CD4-positive, alpha-beta T cell treated with Interleukin-4 for 4 hours (primary cell): Measurements from ENCODE around the gene BLOC1S6.
"Not testable (repeated sequence)": the region's sequence is repeated elsewhere in the genome, so short reads cannot be mapped to it uniquely, and the experiment has no call there.

Experiments used
- DNase-seq: peaks from one replicate; pipeline ENCODE4 v3.0.0-alpha.2; 2020

Gene BLOC1S6

DNA sequence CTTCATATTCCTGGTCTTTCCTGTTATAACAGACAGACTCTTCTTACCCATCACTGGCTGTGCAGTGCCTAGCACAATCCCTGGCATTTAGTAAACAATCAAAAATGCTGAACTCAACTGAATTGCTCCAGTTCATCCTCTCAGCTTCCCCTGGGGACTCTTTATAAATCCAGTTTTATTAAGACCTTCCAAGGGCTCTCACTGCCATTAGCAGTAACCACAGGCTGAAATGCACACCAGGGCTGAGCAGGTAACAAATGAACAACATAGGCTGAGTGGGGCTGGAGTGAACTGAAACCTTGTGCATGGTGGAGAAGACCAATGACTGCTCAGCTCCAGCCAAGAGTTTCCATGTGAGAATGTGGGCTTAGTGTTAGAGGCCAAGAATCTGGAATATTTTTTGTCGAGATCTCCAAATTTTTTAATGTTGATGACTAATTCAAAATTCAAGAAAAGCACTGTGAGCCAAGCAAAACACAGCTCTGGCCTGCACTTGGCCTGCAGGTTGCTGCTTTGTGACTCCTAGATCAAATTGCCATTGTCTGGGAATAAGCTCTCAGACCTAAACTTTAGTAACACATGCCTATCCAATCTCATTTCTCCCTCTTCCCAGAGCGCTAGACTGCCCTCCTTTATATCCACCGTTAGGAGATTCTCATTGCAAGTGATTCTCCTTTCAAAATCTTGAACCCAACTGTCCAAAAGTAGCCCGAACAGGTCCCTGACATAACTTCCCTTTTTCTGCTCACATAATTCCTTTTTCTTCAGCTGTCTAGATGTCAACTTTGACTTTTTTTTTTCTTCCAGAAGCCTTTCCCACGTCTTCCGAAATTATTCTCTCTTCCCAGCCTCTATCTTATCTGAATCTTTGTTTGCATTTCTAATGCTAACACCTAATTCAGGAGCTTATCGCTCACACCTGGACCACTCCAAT is 55.1 kb downstream of the BLOC1S6 start:
- no peak for DNase-seq

DNA sequence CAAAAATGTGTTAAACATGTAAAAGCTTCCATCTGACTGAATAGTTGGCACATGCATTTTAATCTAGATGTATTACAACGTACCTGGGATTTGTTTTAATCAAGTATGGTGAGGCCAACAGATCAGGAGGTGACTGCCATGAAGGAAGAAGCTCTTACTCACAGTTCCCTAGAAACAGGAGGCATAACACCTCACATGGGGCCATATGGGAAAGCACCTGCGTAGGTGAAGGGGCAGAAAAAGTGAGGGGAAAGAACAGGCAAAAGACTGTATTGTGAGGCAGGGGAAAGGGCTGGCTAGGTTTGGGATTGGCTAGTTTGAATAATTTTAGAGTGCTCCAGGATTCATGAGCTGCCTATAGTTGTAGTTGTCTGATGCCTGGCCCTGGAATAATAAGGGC is 57.3 kb downstream of the BLOC1S6 start:
- no peak for DNase-seq

DNA sequence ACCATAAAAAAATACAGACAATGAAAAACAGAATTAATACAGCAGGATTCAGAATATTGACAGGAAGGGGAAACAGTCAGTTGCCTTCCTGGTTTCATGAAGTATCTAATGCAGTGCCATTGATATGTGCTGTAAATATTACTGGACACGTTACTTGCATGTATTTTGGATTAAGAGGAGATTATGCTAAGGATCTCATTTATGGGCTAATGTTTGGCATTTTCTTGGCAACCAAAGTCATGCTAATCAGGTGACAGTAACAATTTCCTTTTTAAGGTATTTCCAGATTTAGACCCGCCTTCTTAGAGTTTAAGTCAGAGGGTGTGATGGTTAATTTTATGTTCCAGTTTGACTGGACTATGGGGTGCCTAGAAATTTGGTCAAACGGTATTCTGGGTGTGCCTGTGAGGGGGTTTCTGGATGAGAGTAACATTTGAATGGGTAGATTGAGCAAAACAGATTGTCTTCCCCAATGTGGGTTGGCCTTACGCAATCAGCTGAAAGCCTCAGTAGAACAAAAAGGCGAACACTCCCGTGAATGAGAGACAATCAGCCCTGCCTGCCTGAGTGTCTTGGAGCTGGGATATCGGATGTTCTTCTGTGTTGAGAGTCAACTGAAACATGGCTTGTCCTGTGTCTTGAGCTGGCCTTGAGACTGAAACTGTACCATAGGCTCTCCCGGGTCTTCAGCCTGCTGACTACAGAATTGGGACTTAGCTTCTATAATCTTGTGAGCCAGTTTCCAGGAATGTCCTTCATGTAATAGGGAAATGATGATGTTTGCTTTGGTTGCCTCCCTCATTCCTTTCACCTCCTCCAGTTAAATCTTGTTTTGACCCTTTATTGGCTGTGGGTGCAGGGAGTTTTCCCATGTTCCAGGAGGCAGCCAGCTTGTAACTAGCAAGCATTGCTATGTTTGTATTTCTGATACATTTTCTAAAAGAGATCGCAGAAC is 58.1 kb downstream of the BLOC1S6 start:
- DNase-seq = no peak

DNA sequence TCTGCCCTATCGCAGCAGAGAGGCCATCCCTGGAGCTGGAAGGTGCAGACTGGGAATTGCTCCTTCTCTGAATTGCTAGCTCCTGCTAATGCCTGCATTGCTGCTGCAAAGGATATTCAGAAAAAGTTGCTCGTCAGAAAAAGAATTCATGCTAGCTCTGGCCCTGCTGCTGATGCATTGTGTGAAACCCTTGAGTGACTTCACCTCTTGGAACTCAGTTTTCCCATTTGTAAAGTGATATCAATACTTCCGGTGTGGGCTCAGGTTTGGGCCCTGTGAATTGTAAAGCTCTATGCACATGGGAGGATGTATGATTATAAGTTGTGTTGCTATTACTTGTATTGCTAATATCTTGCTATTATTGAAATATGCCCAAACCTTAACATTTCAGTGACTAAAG is 59.0 kb downstream of the BLOC1S6 start:
- no peak for DNase-seq

DNA sequence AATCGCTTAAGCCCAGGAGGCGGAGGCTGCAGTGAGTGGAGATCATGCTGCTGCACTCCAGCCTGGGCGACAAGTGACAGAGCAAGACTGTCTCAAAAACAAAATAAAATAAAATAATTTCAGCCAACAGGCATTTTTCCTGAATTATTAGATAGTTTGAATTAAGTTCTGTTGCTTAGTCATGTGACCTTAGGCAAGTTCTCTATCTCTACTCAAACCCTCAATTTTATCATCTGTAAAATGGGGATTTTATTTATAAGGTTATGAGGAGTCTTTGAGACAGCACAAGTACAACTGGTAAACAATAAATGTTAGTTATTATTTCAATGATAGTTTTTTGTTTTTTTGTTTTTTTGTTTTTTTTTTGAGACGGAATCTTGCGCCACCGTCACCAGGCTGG is 60.6 kb downstream of the BLOC1S6 start:
- no peak for DNase-seq

DNA sequence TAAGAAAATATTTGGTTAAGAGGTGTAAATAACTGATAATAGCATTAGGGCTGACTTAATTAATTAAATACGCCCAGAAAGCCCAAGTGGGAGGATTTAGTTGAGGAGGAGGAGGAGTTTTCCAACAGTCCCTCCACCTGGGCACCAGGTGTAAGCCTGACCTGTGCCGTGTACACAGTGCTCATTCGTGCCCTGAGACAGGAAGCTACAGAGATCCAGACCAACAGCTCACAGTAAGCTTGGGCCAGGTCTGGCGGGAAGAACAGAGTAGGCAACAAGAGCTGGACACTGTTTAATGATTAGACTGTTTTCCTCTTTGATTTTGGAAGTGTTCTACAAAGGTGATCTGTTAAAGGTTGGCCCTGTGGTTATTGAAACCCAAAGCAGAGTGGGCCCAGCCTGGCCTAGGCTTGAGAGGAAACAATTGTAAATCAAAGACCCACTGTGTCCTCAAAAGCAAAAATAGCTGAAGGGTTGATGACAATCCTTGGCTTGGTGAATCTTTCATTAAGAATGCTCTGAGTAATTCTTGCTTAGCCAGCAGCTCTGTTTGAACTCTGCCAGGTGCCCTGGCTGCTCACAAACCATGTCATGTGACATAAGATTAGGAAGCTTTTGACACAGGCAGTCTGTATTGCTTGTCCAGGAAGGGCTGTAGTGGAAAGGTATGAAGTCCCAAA is 61.5 kb downstream of the BLOC1S6 start:
- DNase-seq = no peak

DNA sequence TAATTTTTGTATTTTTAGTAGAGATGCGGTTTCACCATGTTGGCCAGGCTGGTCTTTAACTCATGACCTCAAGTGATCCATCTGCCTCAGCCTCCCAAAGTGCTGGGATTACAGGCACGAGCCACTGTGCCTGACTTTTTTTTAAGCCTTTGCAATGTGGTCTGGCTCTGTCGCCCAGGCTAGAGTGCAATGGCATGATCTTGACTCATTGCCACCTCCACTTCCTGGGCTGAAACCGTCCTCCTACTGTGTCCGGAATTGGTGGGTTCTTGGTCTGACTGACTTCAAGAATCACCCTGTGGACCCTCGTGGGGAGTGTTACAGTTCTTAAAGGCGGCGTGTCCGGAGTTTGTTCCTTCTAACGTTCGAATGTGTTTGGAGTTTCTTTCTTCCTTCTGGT is 62.8 kb downstream of the BLOC1S6 start:
- not testable (repeated sequence) for DNase-seq

DNA sequence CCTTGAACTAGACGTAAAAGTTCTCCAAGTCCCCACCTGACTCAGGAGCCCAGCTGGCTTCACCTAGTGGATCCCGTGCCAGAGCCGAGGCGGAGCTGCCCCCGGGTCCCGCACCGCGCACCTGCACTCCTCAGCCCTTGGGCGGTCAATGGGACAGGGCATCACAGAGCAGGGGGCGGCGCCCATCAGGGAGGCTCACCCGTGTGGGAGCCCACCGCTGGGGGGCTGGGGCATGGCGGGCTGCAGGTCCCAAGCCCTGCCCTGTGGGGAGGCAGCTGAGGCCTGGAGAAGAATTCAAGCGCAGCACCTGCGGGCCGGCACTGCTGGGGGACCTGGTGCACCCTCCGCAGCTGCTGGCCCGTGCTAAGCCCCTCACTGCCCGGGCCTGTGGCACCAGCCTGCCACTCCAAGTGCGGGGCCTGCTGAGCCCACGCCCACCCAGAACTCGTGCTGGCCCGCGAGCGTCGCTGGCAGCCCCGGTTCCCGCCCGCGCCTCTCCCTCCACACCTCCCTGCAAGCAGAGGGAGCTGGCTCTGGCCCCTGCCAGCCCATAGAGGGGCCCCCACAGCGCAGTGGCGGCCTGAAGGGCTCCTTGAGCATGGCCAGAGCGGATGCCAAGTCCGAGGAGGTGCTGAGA is 63.8 kb downstream of the BLOC1S6 start:
- DNase-seq = no peak

DNA sequence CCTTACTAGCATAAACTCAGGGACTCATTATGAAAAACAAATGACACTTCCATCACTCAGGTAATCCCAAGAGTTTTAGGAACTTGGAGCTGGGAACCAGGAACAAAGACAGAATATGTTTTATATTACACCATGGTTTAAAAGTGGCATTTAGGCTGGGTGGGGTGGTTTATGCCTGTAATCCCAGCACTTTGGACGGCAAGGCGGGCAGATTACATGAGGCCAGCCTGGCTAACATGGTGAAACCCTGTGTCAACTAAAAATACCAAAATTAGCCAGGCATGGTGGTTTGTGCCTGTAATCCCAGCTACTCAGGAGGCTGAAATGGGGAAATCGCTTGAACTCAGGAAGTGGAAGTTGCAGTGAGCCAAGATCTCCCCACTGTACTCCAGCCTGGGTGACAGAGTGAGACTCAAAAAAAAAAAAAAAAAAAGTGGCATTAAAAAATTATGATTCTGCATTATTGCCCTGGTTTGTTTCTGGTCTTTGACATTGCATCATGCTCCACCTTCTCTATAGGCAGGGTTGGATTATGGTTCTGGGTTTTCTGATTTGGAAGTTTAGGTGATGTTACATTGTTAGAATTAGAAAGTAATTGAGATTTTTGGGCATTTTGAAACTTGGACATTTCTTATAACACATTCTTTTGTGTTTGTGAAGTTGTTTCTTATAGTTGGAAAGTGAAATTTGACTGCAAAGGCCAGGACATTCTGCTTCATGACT is 66.7 kb downstream of the BLOC1S6 start:
- DNase-seq = no peak

DNA sequence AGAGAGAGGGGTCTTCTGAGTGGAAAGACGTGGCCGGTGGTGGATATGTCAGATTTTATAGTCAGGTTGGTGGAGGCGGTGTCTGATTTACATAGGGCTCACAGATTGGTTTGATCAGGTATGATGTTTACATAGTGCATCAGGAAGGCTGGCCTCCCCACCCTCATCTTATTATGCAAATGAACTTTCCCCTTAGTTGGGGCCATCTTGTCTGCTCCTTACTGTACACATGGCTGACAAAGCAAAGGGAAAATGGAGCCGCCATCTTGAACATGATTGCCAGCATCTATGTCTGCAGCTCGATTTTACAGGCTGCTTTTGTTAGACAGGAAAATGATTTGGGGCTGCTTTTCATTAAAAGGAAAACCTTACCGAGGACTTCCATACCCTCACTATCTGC is 67.6 kb downstream of the BLOC1S6 start:
- no peak for DNase-seq

DNA sequence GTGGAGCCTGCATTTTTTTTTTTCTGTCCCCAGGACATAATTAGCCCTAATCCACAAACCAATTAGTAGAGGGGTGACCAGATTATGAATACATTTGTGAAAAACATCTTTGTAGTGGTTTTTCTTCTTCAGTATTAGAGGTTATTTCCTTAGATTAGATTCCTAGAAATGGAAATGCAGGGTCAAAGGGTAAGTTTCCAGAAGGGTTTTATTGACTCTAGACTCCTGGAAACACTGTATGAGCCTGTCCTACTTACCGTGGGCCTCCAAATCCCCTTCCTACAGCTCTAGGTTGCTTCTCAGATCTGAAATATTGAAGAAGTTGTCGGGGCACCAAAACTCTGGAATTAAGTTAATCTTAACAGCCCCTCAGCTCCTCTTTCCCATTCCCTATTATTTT is 70.1 kb downstream of the BLOC1S6 start:
- DNase-seq = no peak

DNA sequence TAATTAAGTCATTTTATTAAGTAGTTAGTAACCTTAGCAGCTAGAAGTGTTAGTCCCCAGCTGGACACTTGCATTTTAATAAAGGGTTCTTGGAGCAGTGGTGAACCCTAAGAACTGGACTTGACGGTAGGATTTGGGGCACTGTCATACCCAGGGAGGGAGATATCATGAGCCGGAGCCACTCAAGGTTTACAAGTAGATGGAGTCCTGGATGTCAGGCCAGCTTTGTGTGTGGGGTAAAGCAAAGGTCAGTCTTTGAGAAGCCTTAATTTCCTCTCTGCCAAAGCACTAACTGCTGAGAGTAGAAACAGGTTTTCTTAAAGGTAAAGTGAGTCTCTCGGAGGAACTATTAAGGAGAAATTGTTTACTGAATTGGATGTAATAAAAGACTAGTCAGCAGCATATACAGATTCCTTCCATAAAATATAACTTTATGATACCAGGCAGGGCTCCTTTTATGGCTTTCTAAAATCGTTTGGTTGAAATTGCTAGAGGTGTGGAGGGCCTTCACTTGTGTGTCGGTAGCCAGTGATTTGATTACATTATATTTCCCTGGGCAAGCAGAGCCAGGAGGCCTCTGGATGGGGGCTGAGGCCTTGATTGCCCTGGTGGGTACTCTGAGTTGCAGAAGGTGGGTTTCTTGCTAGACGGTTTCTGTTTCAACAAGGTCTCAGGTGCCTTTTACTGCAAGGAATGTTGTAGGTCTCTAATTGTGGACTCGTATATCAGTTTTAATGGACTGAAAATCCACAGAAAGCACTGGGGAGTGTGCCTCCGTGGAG is 70.8 kb downstream of the BLOC1S6 start:
- DNase-seq = no peak
